Body of pancreas (tissue), 4 donors: ENCODE data around the gene CTNNB1.

ENCODE experiments used
- POLR2A ChIP-seq, 3 donors: fragments of 450-650 bp; IDR thresholded peaks; one replicate each; pipeline ENCODE4 v1.6.1; 2016; ENCODE audit warnings: antibody characterized with exemption in 3 of 3, mild to moderate bottlenecking in 2 of 3
- TF ChIP-seq, protein P1 (sequence below), 7 experiments: fragments of 450-650 bp in 4 of 7; fragments of 200-600 bp in 3 of 7; sonication (generic) in 3 of 7; IDR thresholded peaks; one replicate each; pipeline ENCODE4 v1.5.1; 2016 to 2019; ENCODE audit warnings: antibody characterized with exemption in 7 of 7

- TF ChIP-seq, protein P1, sequence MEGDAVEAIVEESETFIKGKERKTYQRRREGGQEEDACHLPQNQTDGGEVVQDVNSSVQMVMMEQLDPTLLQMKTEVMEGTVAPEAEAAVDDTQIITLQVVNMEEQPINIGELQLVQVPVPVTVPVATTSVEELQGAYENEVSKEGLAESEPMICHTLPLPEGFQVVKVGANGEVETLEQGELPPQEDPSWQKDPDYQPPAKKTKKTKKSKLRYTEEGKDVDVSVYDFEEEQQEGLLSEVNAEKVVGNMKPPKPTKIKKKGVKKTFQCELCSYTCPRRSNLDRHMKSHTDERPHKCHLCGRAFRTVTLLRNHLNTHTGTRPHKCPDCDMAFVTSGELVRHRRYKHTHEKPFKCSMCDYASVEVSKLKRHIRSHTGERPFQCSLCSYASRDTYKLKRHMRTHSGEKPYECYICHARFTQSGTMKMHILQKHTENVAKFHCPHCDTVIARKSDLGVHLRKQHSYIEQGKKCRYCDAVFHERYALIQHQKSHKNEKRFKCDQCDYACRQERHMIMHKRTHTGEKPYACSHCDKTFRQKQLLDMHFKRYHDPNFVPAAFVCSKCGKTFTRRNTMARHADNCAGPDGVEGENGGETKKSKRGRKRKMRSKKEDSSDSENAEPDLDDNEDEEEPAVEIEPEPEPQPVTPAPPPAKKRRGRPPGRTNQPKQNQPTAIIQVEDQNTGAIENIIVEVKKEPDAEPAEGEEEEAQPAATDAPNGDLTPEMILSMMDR (IDR thresholded peaks at IDR 0.05): no peak
- no peak for TF ChIP-seq POLR2A (IDR thresholded peaks at IDR 0.05)
Measured at GRCh38 chr3:41202075-41202833, 2.9 kb downstream of the CTNNB1 start.
